Measurements from ENCODE around the gene MYO1E.

GRCh38 chr15:59332009-59332408, 40.7 kb downstream of the MYO1E start:
- TF ChIP-seq POLR2A (IDR thresholded peaks at IDR 0.05): no peak
- TF ChIP-seq CTCF (IDR thresholded peaks at IDR 0.05 in 8 of 11, conservative IDR thresholded peaks at IDR 0.05 in 3 of 11): no peak

Measured in spleen (tissue), 7 donors.